Dedifferentiated amniotic fluid mesenchymal stem cell (primary cell): ENCODE measurements around the gene KLHL2.
"Not testable (repeated sequence)": the region's sequence is repeated elsewhere in the genome, so short reads cannot be mapped to it uniquely, and the experiment has no call there.

Experiments used
- DNase-seq: peaks from one replicate; pipeline ENCODE4 v3.0.0-alpha.2; 2016; ENCODE audit errors: extremely low spot score

KLHL2 gene, protein sequence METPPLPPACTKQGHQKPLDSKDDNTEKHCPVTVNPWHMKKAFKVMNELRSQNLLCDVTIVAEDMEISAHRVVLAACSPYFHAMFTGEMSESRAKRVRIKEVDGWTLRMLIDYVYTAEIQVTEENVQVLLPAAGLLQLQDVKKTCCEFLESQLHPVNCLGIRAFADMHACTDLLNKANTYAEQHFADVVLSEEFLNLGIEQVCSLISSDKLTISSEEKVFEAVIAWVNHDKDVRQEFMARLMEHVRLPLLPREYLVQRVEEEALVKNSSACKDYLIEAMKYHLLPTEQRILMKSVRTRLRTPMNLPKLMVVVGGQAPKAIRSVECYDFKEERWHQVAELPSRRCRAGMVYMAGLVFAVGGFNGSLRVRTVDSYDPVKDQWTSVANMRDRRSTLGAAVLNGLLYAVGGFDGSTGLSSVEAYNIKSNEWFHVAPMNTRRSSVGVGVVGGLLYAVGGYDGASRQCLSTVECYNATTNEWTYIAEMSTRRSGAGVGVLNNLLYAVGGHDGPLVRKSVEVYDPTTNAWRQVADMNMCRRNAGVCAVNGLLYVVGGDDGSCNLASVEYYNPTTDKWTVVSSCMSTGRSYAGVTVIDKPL

DNA sequence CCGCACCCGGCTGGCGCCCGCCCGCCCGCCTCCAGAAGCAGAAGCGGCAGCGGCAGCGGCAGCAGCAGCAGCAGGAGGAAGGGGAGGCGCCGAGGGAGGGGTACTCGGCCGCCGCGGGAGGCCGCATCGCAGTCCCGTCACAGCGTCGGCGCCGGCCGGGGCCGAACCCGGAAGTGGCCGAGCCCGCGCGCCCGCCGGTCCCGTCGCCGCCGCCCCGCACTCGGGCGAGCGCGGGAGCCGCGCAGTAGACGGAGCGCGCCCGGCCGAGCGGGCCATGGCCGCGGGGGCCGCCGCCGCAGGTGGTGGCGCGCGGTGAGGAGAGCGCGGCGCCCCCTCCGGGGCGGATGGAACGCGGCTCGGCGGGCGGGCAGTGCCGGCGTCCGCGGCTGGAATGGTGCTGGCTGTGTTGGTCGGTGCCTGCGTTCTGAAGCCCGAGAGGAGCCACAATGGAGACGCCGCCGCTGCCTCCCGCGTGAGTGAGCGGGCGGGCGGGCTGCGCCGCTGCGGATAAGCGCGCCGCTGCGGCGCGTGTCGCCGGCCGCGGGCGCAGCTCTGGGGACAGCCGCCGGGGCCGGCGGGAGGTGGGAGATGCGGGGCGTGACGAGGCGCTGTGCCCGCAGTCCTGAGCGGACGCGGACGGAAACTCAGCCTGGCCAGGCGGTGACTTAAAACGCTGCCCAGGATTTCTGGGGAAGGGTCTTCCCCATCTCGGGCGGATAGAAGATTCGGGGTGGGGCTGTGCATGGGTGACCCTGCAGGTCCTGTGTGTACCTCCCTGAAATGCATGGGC, at the start of gene KLHL2:
TSS of gene KLHL2 (plus strand) at position 131 of the 790 bp plus-strand sequence. CDS start at position 447, 316 bp downstream.
- peak; percentile 65 for DNase-seq

DNA sequence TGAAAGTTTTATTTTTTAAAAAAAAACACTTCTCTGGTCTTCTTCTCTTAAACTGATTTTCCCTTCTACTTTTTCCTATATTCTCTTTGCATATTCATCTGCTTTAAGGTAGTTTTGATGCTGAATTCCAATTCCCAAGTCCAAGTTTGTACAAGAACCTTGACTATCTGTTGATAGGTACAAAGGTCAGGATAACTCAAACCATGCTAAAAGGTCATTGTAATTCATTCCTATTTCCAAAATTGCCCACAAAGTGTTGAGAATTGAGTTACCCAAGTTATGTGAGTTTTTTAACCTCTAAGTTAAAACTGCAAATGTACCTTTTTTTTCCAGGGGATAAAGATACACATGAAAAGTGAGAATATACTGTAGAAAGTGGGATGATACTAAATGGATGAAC, 48.6 kb upstream of the KLHL2 start:
- no peak for DNase-seq

DNA sequence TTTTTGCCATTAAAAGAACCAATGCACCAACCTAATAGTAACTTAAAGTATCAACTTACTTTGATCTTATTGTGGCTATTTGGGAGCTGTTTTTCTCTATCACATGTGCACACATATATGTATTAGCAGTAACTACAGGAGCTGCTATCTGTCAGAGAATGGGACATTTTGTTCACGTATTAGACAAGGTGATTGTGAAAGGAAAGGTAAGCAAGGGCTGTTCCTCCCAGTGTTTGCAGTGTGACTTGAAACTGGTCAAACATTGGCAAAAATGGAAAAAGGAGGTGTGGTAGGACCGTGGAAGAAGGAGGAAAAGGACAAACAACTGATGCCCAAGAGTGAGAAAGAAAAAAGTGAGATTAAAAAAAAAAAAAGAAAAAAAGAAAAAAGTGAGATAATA, 43.1 kb upstream of the KLHL2 start:
- no peak for DNase-seq

GRCh38 chr4:165166872-165167271, 40.5 kb upstream of the KLHL2 start:
- DNase-seq, result not testable (repeated sequence)

- DNase-seq, result no peak
Measured at GRCh38 chr4:165167650-165168049, 39.7 kb upstream of the KLHL2 start.

- no peak for DNase-seq
Measured at GRCh38 chr4:165170819-165171218, 36.5 kb upstream of the KLHL2 start.

DNA sequence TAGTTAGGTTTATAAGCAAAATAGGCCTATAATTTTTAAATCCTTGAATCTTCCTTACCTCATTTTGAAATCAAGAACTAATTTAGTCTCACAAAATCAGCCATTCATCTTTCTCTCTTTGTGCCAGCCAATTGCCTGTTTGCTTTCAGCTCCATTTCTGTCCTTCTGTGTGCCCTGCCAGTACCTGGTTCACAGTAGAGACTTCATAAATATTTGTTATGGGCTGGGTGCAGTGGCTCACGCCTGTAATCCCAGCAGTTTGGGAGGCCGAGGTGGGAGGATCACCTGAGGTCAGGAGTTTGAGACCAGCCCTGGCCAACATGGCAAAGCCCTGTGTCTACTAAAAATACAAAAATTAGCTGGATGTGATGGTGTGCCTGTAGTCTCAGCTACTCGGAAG, 31.9 kb upstream of the KLHL2 start:
- not testable (repeated sequence) for DNase-seq

GRCh38 chr4:165175879-165176278, 31.5 kb upstream of the KLHL2 start:
- no peak for DNase-seq

- DNase-seq, result no peak
Measured at GRCh38 chr4:165177725-165178666, 29.4 kb upstream of the KLHL2 start.

GRCh38 chr4:165184220-165184619, 23.1 kb upstream of the KLHL2 start:
- DNase-seq, result no peak

- not testable (repeated sequence) for DNase-seq
Measured at GRCh38 chr4:165184998-165185397, 22.4 kb upstream of the KLHL2 start.

DNA sequence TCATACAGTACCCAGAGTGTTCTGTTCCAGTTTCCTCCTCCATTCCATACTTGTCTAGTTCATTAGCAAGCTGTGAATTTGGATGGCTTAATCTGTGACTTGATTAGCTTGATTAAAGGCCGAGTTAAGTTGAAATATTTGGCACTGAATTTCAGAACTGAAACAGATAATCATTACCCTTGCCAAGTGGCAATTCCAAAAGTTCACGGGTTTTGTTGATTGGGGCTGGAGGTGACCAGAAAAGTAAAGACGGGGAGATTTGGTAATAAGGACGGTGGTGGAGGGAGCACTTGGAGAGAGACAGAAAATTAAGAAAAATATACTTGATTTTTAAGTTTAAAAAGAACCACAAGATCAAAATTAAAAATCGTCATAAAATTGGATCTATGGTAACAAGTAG, 21.9 kb upstream of the KLHL2 start:
- DNase-seq, result no peak

DNA sequence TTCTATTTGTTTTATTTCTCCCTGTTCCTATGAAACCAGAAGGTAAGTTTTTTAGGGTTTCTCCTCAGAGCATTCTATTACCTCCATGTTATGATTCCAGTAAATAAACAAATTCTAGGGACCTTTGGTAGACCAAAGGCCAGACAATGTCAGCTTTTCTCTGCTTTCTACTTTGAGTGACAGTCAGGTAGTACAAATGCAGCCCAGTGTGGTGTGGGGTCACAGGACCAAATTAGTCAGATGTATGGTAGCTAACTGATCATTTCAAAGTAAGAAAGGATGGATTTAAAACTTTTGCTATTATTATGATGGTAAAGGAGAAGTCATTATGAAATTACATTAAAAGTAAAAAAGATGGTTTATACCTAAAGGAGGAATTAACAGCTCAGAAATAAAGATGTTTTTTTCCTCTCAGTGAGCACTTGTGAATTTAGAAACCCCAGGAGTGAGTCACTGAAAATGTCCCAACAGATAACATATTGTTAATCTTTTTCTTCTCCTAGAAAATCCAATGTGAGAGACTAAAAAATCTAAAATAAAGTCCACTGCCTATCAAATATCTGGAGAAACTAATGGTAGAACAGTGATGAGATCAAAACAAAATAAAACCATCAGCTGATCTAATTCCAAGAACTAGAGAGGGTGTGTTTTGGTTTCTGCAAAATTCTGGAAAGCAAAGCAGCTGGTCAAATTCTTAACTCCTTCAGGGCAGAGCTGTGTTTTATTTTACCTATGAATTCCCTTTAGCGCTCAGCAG, 16.6 kb upstream of the KLHL2 start:
- no peak for DNase-seq

- DNase-seq, result no peak
Measured at GRCh38 chr4:165191348-165191656, 16.1 kb upstream of the KLHL2 start.

- DNase-seq, result no peak
Measured at GRCh38 chr4:165191814-165192499, 15.4 kb upstream of the KLHL2 start.

DNA sequence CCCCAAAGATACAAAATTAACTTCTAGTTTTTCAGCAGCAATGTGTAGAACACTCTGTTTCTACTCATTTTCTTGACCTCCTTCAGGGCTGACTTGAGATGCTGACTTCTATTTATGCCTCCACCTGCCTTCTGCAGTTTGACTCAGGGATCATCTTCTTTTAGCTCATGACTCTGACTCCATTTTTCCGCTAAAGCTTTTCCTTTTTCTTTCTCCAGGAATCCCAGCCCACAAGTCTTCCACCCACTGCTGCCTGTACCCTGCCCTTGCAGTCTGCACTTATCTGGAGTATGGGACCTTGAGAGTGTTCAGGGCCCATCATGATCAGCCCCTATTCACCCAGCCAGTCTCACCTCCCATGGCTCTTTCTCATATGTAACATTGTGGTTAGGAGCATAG, 14.9 kb upstream of the KLHL2 start:
- DNase-seq, result no peak

GRCh38 chr4:165192956-165193355, 14.4 kb upstream of the KLHL2 start:
- no peak for DNase-seq

DNA sequence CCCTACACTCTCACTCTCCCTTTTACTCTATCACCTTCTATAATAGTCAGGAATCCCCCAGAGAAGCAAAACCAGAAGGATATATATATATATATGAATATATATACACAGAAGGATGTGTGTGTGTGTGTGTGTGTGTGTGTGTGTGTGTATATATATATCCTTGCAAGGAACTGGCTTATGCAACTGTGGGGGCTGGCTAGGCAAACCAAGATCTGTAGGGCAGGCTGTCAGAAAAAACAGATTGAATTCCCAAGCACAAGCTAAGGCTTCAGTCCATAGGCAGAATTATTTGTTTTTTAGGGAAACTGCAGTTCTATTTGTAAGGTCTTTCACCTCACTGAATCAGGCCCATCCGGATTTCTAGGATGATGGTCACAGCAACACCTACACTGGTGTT, 13.0 kb upstream of the KLHL2 start:
- no peak for DNase-seq

- DNase-seq, result no peak
Measured at GRCh38 chr4:165198329-165198728, 9.0 kb upstream of the KLHL2 start.

GRCh38 chr4:165199286-165199685, 8.1 kb upstream of the KLHL2 start:
- DNase-seq, result no peak
